GM23338 (cell line): ENCODE results near the gene CHAC1. TPM values are rescaled to one million over a fixed set of nuclear protein-coding genes. Genes with fewer than 3 reads are reported as not detected.

ENCODE experiments used
- ATAC-seq: fragments of 200-7000 bp; cut with Tn5 transposase; 3 replicates; pipeline ENCODE4 v1.9.1; 2020
- DNase-seq: peaks from one replicate; pipeline ENCODE4 v3.0.0-alpha.2; 2015; ENCODE audit warnings: low spot score
- H2AFZ ChIP-seq: fragments of 200-600 bp; sonication (generic); 2 replicates; pipeline ENCODE4 v1.8.0; 2016; ENCODE audit warnings: antibody characterized with exemption, mild to moderate bottlenecking, moderate library complexity
- H3F3A ChIP-seq: fragments of 200-600 bp; sonication (generic); replicated peaks from 2 replicates; pipeline ENCODE4 v1.8.0; 2017; ENCODE audit warnings: antibody characterized with exemption, mixed run types, low read depth
- H3K27ac ChIP-seq: fragments of 200-600 bp; sonication (generic); 2 replicates; pipeline ENCODE4 v1.6.1; 2016; ENCODE audit warnings: low read depth
- H3K27me3 ChIP-seq: fragments of 200-600 bp; sonication (generic); 2 replicates; pipeline ENCODE4 v1.8.0; 2016; ENCODE audit warnings: mild to moderate bottlenecking, mixed run types, moderate library complexity; ENCODE audit not compliant: insufficient read depth
- H3K36me3 ChIP-seq: fragments of 200-600 bp; sonication (generic); 2 replicates; pipeline ENCODE4 v1.8.0; 2016; ENCODE audit warnings: mild to moderate bottlenecking; ENCODE audit not compliant: insufficient read depth
- H3K4me1 ChIP-seq: fragments of 200-600 bp; sonication (generic); 2 replicates; pipeline ENCODE4 v1.8.0; 2016; ENCODE audit warnings: mild to moderate bottlenecking, moderate library complexity; ENCODE audit not compliant: insufficient read depth
- H3K4me2 ChIP-seq: fragments of 200-600 bp; sonication (generic); 2 replicates; pipeline ENCODE4 v1.7.1; 2017; ENCODE audit warnings: mixed run types
- H3K4me3 ChIP-seq: fragments of 200-600 bp; sonication (generic); 2 replicates; pipeline ENCODE4 v1.6.1; 2016; ENCODE audit warnings: mixed run types
- H3K79me2 ChIP-seq: fragments of 200-600 bp; sonication (generic); replicated peaks from 2 replicates; pipeline ENCODE4 v1.8.0; 2017; ENCODE audit warnings: mild to moderate bottlenecking; ENCODE audit not compliant: insufficient read depth
- H3K9me2 ChIP-seq: fragments of 200-600 bp; sonication (generic); 2 replicates; pipeline ENCODE4 v1.8.0; 2017; ENCODE audit not compliant: insufficient read depth
- H4K20me1 ChIP-seq: fragments of 200-600 bp; sonication (generic); replicated peaks from 2 replicates; pipeline ENCODE4 v1.8.0; 2017; ENCODE audit warnings: mild to moderate bottlenecking; ENCODE audit not compliant: insufficient read depth
- H3K27ac Mint-ChIP-seq: 2 replicates; pipeline ENCODE4 v1.8.0; 2020; ENCODE audit warnings: inconsistent platforms, mild to moderate bottlenecking, moderate library complexity, mixed read lengths
- H3K27me3 Mint-ChIP-seq: 3 replicates; pipeline ENCODE4 v1.8.0; 2022; ENCODE audit warnings: low read depth, mild to moderate bottlenecking, moderate library complexity, mixed read lengths, inconsistent platforms; ENCODE audit not compliant: insufficient read depth, poor library complexity
- H3K36me3 Mint-ChIP-seq: 3 replicates; pipeline ENCODE4 v1.8.0; 2021; ENCODE audit warnings: low read depth, mild to moderate bottlenecking, inconsistent platforms, moderate library complexity, mixed read lengths
- H3K4me1 Mint-ChIP-seq: 3 replicates; pipeline ENCODE4 v1.8.0; 2020; ENCODE audit warnings: mild to moderate bottlenecking, inconsistent platforms, mixed read lengths
- H3K4me3 Mint-ChIP-seq: 3 replicates; pipeline ENCODE4 v1.8.0; 2021; ENCODE audit warnings: moderate library complexity, mild to moderate bottlenecking, inconsistent platforms, mixed read lengths
- H3K9me3 Mint-ChIP-seq: 3 replicates; pipeline ENCODE4 v1.8.0; 2020; ENCODE audit warnings: moderate library complexity, mild to moderate bottlenecking, inconsistent platforms, mixed read lengths
- EZH2 ChIP-seq: fragments of 200-600 bp; sonication (generic); IDR thresholded peaks from one replicate; pipeline ENCODE4 v1.8.0; 2017; ENCODE audit warnings: antibody characterized with exemption, mild to moderate bottlenecking, low read depth; ENCODE audit not compliant: unreplicated experiment
- EZH2phosphoT487 ChIP-seq: fragments of 200-600 bp; sonication (generic); IDR thresholded peaks from one replicate; pipeline ENCODE4 v1.8.1; 2018; ENCODE audit warnings: antibody characterized with exemption; ENCODE audit not compliant: unreplicated experiment
- JUNB ChIP-seq: IDR thresholded peaks from one replicate; pipeline ENCODE4 v1.6.1; 2016; ENCODE audit warnings: antibody characterized with exemption; ENCODE audit not compliant: unreplicated experiment
- ZNF114 ChIP-seq: fragments of 250-450 bp; sonication (Bioruptor Pico); IDR thresholded peaks from 2 replicates; pipeline ENCODE4 v1.5.0; 2020; ENCODE audit warnings: mild to moderate bottlenecking, moderate library complexity
- polyA plus RNA-seq: library from polyadenylated mRNA; unstranded; fragments of >200 nt; fragmentation: Nextera tagmentation; extraction: Ambion mirVana; gene quantifications from 2 replicates; pipeline ENCODE4 v1.2.1, GENCODE V29; 2016
- total RNA-seq: library from RNA; depleted of rRNA; stranded (reverse); fragments of >200 nt; shearing (Covaris generic); gene quantifications from 2 replicates; pipeline ENCODE4 v1.2.3, GENCODE V29; 2014
- TF ChIP-seq, protein P1 (sequence below): IDR thresholded peaks from 2 replicates; pipeline ENCODE4 v1.6.1; 2016; ENCODE audit warnings: antibody characterized with exemption
- TF ChIP-seq, protein P2 (sequence below), 2 experiments: fragments of 200-600 bp in 1 of 2; sonication (generic) in 1 of 2; conservative IDR thresholded peaks; 2 replicates each; pipeline versions ENCODE4 v1.5.1 to v1.6.1; 2016 to 2017; ENCODE audit warnings: antibody characterized with exemption in 2 of 2, low read depth in 2 of 2, mild to moderate bottlenecking in 2 of 2, moderate library complexity in 1 of 2

CHAC1 gene
- total and polyA plus RNA-seq, 2 experiments from 2014 or later = 73.0 to 124 TPM

DNA sequence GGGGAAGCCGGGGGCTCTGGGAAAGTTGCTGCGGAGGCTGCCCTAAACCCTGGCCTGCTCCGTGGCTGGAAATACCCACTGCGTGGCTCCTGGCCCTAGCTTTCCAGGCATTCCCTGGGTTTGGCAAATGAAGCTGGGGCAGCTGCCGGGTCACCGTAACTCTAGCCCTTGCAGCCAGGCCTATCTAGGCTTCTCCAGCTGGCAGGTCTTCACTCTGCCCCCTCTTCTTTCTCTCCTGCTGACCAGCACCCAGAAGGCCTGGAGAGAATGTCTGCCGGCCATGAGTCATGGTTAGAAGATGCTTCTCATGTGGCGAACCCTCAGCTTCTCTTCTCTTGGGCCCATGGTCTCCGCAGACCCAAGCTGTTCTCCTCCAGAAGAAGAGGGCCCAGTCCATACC lies 29.7 kb upstream of the CHAC1 start:
- Mint-ChIP-seq H3K27me3 (peaks cover 81% of the 10 kb centered on the region), H3K4me3 (no peak overlapping the region), H3K27ac (no peak overlapping the region), H3K4me1 (peaks cover 15% of the 10 kb centered on the region), H3K9me3 (no peaks in the 10 kb centered on the region), H3K36me3 (no peaks in the 10 kb centered on the region; the same call in 2 of the 3 replicates)
- no peak for TF ChIP-seq EZH2phosphoT487
- no peak for TF ChIP-seq EZH2
- no peak overlapping the region for H3K27ac ChIP-seq
- no peak for DNase-seq
- no peak overlapping the region for H3K4me2 ChIP-seq
- no peak for ATAC-seq
- no peak overlapping the region for H2AFZ ChIP-seq
- peaks cover 82% of the 10 kb centered on the region for H3K27me3 ChIP-seq
- no peak overlapping the region for H3K4me3 ChIP-seq
- peaks cover 6% of the 10 kb centered on the region; the same call in 1 of the 2 replicates for H4K20me1 ChIP-seq
- no peaks in the 10 kb centered on the region for H3K36me3 ChIP-seq
- no peaks in the 10 kb centered on the region for H3K79me2 ChIP-seq
- H3K9me2 ChIP-seq = no peaks in the 10 kb centered on the region
- H3K4me1 ChIP-seq = peaks cover 11% of the 10 kb centered on the region
- peaks cover 10% of the 10 kb centered on the region; the same call in 1 of the 2 replicates for H3F3A ChIP-seq

DNA sequence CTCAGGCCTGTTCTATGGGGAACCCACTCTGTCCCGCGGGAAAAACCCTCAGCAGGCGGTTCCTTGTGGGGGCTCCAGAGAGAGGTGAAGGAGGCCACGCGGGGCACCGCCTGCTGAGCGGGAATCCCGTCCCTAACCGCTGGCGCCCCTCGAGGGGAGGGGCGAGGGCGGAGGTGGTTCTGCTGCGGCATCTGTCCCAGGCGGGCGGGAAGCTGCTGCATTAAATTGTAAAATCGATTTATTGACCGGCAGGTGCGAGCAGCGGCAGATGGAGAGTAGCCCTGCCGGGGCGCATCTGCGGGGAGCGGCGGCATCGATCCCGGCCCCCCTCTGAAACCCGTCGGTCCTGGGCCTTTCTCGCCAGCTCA lies 27.8 kb upstream of the CHAC1 start:
- TF ChIP-seq EZH2phosphoT487 (no peak), EZH2 (no peak), JUNB (no peak), ZNF114 (CRISPR knock-in tag) (no peak)
- TF ChIP-seq, protein P1, sequence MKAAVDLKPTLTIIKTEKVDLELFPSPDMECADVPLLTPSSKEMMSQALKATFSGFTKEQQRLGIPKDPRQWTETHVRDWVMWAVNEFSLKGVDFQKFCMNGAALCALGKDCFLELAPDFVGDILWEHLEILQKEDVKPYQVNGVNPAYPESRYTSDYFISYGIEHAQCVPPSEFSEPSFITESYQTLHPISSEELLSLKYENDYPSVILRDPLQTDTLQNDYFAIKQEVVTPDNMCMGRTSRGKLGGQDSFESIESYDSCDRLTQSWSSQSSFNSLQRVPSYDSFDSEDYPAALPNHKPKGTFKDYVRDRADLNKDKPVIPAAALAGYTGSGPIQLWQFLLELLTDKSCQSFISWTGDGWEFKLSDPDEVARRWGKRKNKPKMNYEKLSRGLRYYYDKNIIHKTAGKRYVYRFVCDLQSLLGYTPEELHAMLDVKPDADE = no peak
- TF ChIP-seq, protein P2, sequence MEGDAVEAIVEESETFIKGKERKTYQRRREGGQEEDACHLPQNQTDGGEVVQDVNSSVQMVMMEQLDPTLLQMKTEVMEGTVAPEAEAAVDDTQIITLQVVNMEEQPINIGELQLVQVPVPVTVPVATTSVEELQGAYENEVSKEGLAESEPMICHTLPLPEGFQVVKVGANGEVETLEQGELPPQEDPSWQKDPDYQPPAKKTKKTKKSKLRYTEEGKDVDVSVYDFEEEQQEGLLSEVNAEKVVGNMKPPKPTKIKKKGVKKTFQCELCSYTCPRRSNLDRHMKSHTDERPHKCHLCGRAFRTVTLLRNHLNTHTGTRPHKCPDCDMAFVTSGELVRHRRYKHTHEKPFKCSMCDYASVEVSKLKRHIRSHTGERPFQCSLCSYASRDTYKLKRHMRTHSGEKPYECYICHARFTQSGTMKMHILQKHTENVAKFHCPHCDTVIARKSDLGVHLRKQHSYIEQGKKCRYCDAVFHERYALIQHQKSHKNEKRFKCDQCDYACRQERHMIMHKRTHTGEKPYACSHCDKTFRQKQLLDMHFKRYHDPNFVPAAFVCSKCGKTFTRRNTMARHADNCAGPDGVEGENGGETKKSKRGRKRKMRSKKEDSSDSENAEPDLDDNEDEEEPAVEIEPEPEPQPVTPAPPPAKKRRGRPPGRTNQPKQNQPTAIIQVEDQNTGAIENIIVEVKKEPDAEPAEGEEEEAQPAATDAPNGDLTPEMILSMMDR (conservative IDR thresholded peaks at IDR 0.05; ENCODE audit: low read depth in 2 of 2) = no peak
- Histone ChIP-seq H3F3A (peaks cover 14% of the 10 kb centered on the region; the same call in 1 of the 2 replicates), H3K4me2 (peak overlapping the region; percentile 99), H2AFZ (peak overlapping the region; percentile 93), H3K79me2 (no peaks in the 10 kb centered on the region), H3K27me3 (peaks cover 100% of the 10 kb centered on the region), H3K27ac (no peak overlapping the region), H3K4me3 (peak overlapping the region; percentile 88), H3K9me2 (no peaks in the 10 kb centered on the region), H3K36me3 (no peaks in the 10 kb centered on the region), H4K20me1 (peaks cover 6% of the 10 kb centered on the region; the same call in 1 of the 2 replicates), H3K4me1 (peaks cover 18% of the 10 kb centered on the region)
- Mint-ChIP-seq H3K36me3 (no peaks in the 10 kb centered on the region; the same call in 2 of the 3 replicates), H3K4me1 (peaks cover 23% of the 10 kb centered on the region), H3K27me3 (peaks cover 92% of the 10 kb centered on the region), H3K9me3 (no peaks in the 10 kb centered on the region; the same call in 2 of the 3 replicates), H3K27ac (no peak overlapping the region), H3K4me3 (peak overlapping the region; percentile 67)
- peak; percentile 49 for DNase-seq
- ATAC-seq = no peak
